ENCODE data around the gene CELF2. TPM values are rescaled to one million over a fixed set of nuclear protein-coding genes. Genes with fewer than 3 reads are reported as not detected.

Gene CELF2
- total RNA-seq, 1 experiment from 2014 or later, result 28.7 TPM

DNA sequence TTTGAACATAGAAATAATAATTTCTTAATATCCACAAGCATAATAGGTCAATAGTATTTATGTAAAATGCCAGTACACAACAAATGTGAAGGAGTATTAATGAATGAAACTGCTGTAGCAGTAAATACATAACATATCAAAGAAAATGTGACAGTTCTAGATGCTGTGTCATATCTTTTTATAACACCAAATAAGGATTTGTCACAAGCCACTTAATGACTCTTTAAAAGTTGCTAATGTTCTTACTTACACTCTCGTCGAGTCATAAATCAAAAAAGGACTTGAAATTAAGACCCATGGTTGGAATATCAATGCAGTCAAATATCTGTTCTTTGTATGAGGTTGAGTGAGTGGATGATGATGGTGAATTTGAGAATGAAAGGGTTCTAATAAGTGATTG, 96.6 kb downstream of the CELF2 start:
- Histone ChIP-seq H3K27ac (ENCODE audit: insufficient read length, low read depth, low read length) (no peak overlapping the region), H3K14ac (ENCODE audit: insufficient read depth, low read length) (no peak overlapping the region)
- H3K4me1 Mint-ChIP-seq, result peaks cover 17 to 18% of the 10 kb centered on the region in 2 experiments

More for the DNA sequence above, 96.6 kb downstream of the CELF2 start:
- Histone ChIP-seq H2AK5ac (ENCODE audit: insufficient read length, low read length) (no peak overlapping the region), H4K91ac (ENCODE audit: insufficient read length, low read depth, low read length) (no peak overlapping the region), H2BK15ac (ENCODE audit: low read depth, low read length) (no peak overlapping the region), H3K4me1 (ENCODE audit: insufficient read depth, low read length) (no peaks in the 10 kb centered on the region), H2BK12ac (ENCODE audit: insufficient read length, low read depth, low read length) (no peak overlapping the region), H3K9me3 (ENCODE audit: control insufficient read depth, low read depth, low read length) (no peaks in the 10 kb centered on the region), H3K18ac (ENCODE audit: insufficient read length, low read depth, low read length) (no peak overlapping the region), H3K79me2 (ENCODE audit: insufficient read depth, low read length) (0 out of 2 replicates have a peak, but pooled peaks cover 2% of the 10 kb centered on the region), H3K56ac (ENCODE audit: insufficient read length, low read depth, low read length) (no peak overlapping the region), H3K4ac (ENCODE audit: low read depth, low read length) (no peak overlapping the region), H4K8ac (replicated peaks; ENCODE audit: insufficient read length, low read depth, low read length) (no peak overlapping the region), H2BK120ac (ENCODE audit: low read depth, low read length, poor library complexity, severe bottlenecking) (no peak overlapping the region), H3K27me3 (ENCODE audit: insufficient read depth, low read length) (no peaks in the 10 kb centered on the region), H2BK5ac (ENCODE audit: insufficient read length, low read length) (no peak overlapping the region), H4K5ac (ENCODE audit: insufficient read length, low read depth, low read length) (no peak overlapping the region), H2AFZ (ENCODE audit: low read length) (no peak overlapping the region), H3K79me1 (ENCODE audit: insufficient read depth, low read depth, low read length, poor library complexity, severe bottlenecking) (no peaks in the 10 kb centered on the region), H3T11ph (ENCODE audit: low read length) (no peak overlapping the region), H3K23me2 (ENCODE audit: insufficient read length, low read depth, low read length, poor library complexity, severe bottlenecking) (no peaks in the 10 kb centered on the region), H3K23ac (ENCODE audit: insufficient read length, low read depth, low read length) (no peak overlapping the region), H4K20me1 (ENCODE audit: control insufficient read depth, insufficient read depth, insufficient read length) (no peaks in the 10 kb centered on the region), H3K9ac (ENCODE audit: extremely low read depth, insufficient read length, low read length) (no peak overlapping the region), H3K4me2 (ENCODE audit: insufficient read depth, insufficient read length, low read length) (no peak overlapping the region), H2BK20ac (ENCODE audit: low read depth, low read length, poor library complexity, severe bottlenecking) (no peak overlapping the region)
- Mint-ChIP-seq H3K27me3 (ENCODE audit: low read depth) (no peaks in the 10 kb centered on the region), H3K4me3 (no peak overlapping the region), H3K9me3 (peaks cover 3 to 5% of the 10 kb centered on the region in 2 experiments; a peak in 2 of 5 replicates), H3K27ac (no peak overlapping the region), H3K36me3 (ENCODE audit: insufficient read depth in 1 of 3, low read depth in 3 of 3) (peaks cover 3 to 10% (median 5%) of the 10 kb centered on the region in 3 experiments; a peak in 4 of 7 replicates)
- WGBS (ENCODE audit: extremely low coverage, insufficient read length, low lambda C conversion rate), result no CpG with 5 or more reads among the region's 2 CpGs
- TF ChIP-seq, protein P1, sequence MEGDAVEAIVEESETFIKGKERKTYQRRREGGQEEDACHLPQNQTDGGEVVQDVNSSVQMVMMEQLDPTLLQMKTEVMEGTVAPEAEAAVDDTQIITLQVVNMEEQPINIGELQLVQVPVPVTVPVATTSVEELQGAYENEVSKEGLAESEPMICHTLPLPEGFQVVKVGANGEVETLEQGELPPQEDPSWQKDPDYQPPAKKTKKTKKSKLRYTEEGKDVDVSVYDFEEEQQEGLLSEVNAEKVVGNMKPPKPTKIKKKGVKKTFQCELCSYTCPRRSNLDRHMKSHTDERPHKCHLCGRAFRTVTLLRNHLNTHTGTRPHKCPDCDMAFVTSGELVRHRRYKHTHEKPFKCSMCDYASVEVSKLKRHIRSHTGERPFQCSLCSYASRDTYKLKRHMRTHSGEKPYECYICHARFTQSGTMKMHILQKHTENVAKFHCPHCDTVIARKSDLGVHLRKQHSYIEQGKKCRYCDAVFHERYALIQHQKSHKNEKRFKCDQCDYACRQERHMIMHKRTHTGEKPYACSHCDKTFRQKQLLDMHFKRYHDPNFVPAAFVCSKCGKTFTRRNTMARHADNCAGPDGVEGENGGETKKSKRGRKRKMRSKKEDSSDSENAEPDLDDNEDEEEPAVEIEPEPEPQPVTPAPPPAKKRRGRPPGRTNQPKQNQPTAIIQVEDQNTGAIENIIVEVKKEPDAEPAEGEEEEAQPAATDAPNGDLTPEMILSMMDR (conservative IDR thresholded peaks at IDR 0.05), result no peak
- no peak for DNase-seq
